HG03196 (cell line): Measurements from ENCODE around the gene ATP8B4.

Source experiments
- ATAC-seq: cut with Tn5 transposase; IDR thresholded peaks from one replicate; pipeline ENCODE4 v1.9.1; 2021; ENCODE audit not compliant: unreplicated experiment

The ATP8B4 gene

DNA sequence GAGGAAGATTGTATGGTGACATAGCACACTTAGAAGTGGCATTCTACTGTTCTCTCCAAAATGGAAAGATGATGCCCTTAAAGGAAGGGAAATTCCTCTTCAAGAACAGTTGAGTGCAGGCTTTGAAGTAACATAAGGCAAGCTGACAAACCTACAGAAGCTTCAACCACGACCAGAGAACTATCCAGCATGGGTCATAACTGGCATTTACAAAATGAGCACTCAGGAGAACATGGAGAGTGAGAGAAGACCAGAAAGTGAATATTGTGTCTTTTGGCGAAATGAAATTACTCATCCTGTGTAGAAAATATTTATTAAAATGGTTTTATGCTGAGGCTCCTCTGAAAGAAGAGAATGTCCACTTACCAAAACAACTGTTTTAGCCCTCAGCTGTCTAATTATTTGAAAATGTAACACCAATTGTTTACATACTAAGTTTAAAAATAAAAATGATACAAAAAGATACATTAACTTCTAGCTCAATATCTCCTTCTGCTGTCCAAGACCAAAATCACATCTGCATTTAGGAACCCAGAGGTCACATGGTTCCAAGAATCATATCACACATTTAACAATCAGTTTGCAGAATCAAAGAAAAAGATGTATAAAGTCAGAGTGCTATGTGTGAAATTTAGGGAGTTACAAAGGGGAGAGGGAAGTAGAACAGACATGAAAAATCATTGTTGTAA is 216.9 kb downstream of the ATP8B4 start:
- no peak for ATAC-seq

DNA sequence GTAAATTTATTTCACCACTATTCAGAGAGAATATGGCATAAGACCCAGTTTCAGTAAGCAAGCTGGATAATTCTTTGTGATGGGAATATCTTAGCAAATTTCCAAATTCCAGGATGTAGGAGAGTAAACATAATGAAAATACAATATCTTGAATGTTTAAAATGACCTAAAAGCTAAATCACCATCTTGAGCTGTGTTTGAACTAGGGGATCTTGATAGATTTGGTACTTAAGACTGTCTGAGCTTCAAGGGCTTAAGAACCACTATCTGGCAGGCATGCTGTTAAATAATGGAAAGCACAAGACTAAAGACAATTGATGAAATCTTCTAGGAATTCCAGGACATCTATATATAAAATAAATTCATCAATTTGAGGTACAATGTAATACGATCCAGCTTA is 217.7 kb downstream of the ATP8B4 start:
- ATAC-seq = no peak

DNA sequence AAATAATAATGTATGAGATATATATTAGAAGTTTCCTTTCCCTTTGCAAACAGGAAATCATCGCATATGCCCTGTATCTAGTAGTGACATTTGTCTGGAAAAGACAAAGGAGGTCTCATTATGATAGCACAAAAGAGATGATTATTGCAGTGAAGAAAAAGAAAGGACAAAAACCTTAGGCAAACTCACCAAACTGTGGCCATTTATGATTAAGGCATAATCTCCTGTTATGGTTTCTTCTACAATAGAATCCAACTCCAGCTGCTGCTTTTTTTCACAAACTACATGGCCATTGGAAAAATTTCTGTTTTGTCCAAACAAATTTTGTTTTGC is 218.2 kb downstream of the ATP8B4 start:
- ATAC-seq = no peak

DNA sequence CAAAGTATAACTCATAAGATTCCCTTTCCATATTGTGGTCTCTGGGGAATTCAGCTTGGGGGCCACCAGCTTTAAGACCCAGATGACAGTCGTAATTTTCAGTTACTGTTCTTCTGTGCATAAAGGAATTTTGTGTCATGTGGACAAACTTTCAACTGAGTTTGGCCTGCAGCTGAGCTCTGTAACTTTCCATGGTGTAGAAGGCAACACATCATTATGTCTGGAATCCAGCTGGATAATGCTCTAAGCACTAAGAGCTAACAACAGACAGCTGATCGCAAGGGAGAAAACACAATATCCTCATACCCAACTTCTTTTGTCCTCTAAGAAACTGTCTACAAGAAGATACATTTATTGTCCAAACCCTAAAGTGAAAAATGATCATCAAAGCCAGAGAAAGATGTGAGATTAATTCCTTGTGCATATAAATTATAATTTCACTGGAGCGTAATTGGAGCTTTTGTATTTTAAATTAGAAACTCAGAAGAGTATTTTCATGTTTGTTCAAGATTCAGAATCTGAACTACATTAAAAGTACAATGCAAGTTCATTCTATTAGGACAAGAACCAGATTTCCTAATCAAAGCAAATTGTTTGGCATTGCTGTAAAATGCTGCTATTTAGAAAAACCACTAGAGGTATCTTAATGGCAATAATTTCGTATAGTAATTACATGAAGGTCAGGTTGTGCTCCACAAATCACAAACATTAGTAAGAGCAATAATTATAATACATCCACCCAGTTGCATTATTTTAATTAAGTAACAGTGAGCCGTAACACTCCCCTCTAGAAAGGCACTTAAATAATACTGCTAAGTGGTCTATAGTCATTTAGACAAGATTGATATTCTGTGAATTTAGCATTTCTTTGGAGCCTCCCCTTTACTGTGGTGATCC is 218.8 kb downstream of the ATP8B4 start:
- no peak for ATAC-seq

DNA sequence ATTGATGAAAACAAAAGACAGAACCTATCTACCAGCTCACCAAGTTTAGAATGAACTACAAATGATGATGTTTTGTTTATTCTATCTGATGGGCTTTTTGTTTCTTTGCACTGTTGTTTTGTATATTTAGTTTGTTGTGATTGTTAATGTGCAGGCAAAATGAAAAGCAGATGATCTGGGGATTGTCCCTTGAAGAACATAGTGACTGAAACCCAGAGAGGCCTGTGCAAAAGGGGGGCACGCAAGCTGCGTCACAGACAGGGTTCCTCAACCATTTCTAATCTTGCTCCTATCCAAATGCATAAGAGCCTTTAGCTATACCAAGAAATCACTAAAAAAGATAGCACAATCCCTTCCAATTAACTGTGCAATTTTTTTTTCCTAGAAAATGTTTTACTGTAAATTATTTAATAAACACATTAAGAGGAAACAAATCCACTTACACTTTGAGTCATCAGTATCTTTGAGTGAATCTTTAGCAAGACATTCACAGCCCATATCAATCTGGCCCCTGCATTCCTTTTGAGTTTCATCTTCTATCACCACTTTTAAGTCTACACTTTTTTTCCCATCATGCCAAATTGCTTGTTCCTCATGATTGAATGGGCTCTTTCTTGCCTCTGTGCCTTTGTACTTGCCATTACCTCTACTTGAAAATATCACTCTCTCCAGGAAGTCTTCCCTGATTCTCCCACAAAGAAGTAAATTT is 220.3 kb downstream of the ATP8B4 start:
- no peak for ATAC-seq

DNA sequence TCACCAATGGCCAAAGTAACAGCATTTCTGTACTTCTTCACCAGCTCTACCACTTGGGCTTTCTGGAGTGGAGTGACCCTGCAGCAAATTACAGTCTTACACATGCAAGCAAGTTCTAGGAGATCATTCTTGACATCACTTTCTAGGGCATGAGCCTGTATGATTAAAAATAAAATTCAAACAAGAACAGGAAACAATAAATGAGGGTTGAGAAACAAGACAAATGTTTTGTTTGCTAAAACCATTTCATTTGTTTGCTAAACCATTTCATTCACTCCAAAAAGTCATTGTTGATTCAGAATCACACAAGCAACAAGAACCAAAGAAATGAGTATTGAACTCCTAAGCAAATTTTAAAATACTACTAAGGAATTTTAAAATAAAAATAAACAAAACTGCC is 220.9 kb downstream of the ATP8B4 start:
- no peak for ATAC-seq

DNA sequence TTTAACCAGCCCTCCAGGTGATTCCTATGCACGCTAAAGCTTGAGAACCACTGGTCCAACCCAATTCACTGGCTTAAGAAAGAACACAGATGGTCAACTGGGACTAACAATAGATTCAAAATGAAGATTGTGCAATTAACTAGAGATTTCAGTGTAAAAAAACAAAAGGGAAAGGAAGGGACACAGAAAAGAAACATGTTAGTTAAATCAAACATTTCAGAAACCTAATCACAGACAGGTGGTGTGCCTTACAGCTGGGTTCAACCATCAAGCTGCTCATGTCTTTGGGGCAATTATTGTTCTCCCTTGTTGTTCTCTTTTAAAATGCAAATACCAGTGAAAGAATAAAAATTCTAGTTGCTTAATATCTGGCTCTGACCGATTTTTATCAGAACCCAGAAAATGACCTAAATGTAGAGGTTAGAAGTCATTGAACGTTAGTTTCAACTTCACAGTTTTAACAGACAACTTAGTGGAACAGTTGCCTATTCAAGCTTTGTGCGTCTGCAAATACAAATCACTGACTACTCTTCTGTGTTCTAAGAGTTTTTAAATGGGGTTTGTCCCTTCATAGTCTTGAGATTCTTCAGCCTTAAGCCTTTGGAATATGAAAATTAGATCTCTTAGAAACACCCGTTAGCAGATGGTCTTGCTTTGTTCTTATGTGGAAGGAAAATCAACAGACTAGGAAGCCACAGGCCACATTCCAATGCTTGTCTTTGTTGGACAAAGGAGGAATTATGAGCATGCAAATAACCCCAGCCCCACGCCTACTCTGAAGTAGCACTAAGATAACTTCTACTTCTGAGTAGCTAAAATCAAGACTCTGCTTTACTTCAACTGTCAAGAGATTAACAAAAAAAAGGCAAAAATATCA is 223.4 kb downstream of the ATP8B4 start:
- no peak for ATAC-seq

DNA sequence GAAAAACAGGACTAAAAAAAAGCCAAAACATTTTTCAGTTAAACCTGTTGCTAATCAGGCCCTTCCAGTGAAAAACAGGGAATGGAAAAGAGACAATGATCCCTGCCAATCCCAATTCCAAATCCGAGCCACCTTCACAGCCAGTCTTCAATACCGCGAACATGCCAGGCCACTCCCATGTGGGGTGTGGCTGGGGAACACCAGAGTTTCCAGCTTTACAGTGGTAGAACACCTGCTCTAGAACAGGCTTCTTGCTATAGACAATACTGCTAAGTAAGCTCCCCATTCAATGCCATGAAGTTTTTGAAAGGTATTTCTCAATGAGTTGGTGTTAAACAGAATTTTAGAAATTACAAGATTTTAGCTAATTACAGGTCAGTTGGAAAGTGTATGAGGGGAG is 228.3 kb downstream of the ATP8B4 start:
- ATAC-seq = no peak

DNA sequence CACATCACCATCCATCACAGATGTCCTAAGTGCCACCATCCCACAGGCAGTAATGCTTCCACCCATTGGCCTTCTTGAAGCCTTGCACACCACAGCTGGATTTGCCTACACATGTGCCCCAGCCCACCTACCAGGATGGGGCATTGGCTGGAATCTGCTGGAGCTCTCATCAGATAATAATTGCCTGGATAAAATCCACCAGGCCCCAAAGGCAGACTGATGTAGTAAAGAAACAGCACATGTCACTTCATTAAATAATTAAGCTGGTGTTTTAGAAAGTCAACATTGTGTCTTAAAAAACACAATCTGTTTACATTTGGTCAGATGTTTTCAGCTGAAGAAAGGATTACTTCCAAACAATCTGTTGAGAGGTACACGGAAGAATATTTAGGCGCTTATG is 229.5 kb downstream of the ATP8B4 start:
- ATAC-seq = no peak

DNA sequence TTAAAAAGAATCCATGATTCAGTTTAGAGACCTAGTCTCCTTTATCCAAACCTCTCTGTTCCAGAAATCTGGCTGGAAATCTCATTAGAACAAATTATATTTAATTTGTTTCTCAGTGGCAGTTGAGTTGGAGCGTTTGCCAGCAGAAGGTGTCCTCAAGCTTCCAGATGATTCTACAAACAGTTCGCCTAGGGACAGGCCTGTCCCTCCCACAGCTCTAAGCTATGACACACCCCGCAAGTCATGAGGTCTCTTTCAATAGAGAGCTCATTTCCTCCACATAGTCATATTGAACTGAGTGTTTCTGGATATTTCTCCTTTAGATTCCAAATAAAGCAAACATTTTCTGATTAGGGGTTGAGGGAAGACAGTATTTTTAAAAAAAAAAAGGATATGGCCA is 230.3 kb downstream of the ATP8B4 start:
- no peak for ATAC-seq

DNA sequence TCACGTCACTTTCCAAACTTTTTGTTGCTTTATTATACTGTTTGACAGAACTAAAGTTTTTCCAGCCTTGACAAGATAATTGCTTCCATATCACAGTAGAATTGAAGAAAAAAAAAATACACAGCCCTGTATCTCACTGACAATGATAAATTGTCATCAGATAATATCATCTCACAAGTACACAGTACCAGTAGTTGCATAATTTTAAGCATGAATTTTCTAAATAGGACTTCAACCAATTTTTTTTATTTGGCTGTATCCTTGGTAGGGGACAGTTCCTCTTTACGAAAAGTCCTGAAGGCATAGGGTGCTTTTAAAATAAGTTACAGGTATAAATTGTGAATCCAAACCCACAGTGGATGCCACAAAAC is 230.7 kb downstream of the ATP8B4 start:
- no peak for ATAC-seq

DNA sequence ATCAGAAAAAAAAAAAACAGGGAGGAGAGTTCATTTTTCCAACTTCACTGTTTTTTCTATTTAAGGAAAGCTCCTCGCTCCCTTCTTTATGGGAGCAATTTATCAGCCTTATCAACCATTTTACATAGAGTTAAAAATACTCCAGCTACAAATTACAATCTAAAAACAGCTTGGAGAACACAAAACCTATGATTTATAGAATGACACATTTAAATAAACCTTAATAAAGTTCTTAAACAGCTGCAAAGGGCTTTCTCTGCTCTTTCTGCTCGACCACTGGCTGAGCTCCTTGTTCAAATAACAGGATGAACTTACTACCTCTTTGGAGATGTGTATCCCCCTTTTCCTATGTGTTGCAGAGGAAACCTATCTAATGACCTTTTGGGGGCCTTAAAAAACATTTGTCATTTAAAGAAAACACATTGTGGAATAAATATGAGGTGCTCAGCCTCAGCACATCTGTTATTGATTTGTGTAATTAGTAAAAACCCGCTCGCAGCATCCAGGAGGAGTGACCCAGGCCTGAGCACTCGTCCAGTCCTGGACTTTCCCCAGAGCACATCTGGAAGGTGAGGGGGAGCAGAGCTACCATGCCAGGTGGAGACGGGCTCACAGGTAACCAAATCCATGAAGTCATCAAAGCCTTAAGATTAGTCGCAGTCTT is 231.2 kb downstream of the ATP8B4 start:
- no peak for ATAC-seq

DNA sequence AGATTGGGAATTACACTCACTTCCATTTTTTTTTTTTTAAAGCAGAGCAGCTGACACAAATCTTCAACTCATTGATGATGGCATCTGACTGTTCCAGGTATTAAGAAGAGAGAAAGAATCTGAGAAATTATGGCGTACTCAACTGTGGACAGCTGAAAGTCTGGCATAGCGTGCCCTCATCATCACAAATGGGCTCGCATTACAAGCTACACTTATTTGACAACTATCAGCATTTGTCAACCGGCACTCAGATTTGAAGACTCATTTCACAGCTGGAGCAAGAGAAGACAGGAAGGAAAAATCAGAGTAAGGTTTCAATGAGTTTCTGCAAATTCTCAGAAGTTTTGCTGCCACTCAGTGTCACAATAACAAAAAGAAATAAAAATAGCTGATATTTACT is 235.9 kb downstream of the ATP8B4 start:
- ATAC-seq = no peak

DNA sequence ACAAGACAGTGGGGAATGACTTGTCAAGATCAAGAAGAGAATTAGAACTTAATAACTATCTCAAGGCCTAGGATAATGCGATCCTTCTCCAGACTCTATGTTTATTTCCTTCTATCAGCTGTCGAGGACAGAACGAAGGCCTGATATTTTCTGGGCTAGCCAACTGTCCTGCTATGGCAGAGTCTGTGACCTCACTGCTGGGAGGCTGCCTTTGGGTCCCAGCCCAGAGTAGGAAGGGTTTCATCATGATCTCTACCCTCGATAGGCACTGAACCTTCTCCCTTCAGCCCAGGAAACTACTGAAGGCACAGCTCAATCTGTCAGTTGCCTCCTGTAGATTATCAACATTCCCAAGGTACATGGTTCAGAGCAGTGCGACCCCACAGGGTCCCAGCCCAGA is 237.2 kb downstream of the ATP8B4 start:
- ATAC-seq = no peak

DNA sequence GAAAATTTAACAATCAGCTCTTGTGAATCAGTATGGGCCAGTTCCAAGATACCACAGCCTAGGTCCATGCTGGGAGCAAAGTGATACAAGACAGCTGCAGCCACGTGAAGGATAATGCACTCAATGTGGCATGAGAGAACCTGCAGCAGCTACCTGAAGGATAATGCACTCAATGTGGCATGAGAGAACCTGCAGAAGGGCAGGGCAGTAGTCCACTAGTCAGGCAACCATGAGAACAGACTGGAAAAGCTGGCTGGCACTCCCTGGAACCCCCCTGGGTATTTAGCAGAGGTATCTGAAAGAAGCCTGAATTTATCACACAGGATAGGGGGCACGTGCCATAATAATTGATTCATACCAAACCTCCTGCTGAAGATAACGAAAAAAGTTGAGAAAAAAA is 237.6 kb downstream of the ATP8B4 start:
- no peak for ATAC-seq

DNA sequence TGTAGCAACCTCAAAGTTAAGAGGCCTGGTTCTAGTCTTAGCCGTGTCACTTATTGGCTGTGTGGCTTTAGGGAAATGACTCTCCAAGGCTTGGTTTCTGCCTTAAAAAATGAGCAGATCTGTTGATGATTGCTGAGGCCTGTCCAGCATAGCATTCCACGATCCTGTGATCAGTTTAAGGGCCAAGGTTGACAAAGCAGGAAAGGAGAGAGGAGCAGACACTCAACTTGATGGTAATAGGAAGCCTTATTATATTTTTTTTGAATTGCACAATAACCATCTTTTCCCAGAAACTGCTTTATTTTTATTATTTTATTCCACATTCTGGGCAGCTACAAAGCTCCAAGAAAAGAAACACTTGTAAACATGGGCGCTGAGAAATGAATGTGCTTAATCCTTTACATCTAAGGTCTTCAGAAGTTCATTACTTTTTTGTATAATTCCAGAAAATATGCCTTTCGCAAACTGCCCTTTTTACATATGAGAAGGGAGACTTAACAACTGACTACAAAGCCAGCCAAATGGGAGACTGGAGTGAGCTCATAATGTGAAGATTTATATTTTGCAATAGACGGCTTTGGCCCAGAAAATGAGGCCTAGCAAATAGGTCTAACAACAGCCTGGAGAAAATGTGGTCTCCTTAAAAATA is 241.0 kb downstream of the ATP8B4 start:
- no peak for ATAC-seq

DNA sequence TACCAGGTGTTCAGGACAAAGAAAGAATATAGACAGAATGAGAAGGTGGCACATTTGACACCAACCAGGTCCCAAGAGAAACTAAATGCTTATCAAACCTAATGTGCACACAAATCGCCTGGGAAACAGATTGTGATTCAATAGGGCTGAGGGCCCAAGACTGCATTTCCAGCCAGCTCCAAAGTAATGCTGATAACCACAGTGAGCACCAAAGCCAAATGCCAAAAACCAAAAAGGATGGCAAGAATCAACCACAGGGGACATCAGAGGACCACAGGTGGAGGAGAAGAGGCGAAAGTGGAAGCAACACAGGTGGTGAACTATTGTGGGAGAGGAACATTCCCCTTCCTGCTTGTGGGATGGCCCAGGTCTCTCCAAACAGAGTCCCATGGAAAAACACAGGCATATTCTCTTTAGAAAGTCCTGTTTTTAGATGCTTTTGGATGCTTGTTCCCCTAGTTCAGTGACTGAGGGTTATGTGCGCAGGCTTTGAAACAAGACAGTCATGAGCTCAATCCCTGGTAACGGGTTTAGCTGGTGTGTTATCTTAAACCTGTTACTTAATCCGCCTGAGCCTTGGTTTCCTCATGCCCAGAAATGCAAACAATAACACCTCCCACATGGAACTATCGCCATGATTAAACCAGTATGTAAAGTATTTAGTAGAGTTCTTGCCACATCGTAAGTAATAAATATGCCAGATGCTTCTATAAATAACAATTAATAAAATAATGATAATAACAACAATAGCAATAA is 241.7 kb downstream of the ATP8B4 start:
- no peak for ATAC-seq

DNA sequence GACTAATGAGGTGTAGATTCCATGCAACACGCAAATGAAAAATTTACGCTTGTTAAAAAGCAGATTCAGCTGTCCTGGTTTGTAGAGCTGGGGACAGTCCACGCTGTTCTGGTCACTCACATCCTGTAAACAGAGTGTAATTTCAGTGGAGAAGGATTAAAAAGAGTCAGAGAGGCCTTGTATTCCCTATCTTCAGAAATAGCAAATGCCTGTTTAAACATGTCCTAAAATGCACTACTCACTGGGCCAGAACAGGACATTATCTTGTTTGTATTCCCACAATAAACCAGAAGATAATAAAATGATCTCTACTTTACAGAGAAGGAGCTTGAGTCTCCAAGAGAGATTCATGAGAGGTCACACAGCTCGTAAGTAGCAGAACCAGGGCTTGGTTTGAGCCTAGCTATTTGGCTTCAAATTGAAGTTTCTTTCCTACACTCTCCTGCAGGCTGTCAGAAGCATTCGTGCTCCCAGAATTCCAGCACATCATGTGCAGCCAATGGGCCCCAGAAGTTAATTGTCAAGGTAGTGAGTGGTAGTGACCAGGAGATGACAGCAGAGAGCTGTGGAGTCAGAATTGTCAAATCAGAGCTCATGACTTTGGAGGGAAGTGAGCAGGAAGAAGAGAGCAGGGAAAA is 242.5 kb downstream of the ATP8B4 start:
- no peak for ATAC-seq

DNA sequence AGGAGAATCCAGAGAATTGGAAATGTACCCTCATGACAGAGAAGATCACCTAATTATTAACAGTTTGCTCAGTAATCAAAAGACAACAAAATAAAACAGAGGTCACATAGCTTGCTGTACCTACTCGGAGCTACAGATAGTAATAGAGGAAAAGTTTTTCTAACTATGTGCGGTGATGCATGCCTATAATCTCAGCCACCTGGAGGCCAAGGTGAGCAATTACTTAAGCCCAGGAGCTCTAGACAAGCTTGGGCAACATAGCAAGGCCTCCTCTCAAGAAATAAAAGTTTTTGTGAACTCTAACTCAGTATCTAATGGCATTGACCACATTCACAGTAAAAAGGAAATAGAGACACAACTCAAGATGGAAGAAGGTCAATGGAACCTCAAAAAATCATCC is 243.6 kb downstream of the ATP8B4 start:
- no peak for ATAC-seq
